ENCODE results near the gene GSTM5.
"Not testable (repeated sequence)": the region's sequence is repeated elsewhere in the genome, so short reads cannot be mapped to it uniquely, and the experiment has no call there.

The GSTM5 gene

GRCh38 chr1:109711593-109712320 is at the start of gene GSTM5:
TSS of gene GSTM5 (plus strand) at chr1:109712251. CDS start at chr1:109712313, 62 bp downstream.
- DNase-seq, result peak in 1 of 2 experiments; percentile 27

GRCh38 chr1:109664671-109665070 is 47.4 kb upstream of the GSTM5 start:
- DNase-seq, result no peak

- DNase-seq, result peak; percentile 93
These were observed 44.5 kb upstream of the GSTM5 start, which contains the start of gene GSTM2 for GRCh38 chr1:109667452-109668122. TSS of gene GSTM2 (plus strand) at chr1:109668057. CDS start at chr1:109668116, 59 bp downstream.

GRCh38 chr1:109668123-109668775 is 43.8 kb upstream of the GSTM5 start:
- DNase-seq, result peak in 1 of 2 experiments; percentile 25

- DNase-seq, result peak in 1 of 2 experiments; percentile 32
These were observed 42.7 kb upstream of the GSTM5 start for GRCh38 chr1:109669246-109669948.

- not testable (repeated sequence) for DNase-seq
These were observed 42.1 kb upstream of the GSTM5 start for GRCh38 chr1:109669949-109670302.

- no peak for DNase-seq
These were observed 41.0 kb upstream of the GSTM5 start for GRCh38 chr1:109671067-109671466.

- DNase-seq, result not testable (repeated sequence)
These were observed 38.2 kb upstream of the GSTM5 start for GRCh38 chr1:109673861-109674260.

- not testable (repeated sequence) for DNase-seq
These were observed 35.2 kb upstream of the GSTM5 start for GRCh38 chr1:109676683-109677381.

GRCh38 chr1:109677459-109677858 is 34.6 kb upstream of the GSTM5 start:
- no peak for DNase-seq

GRCh38 chr1:109678637-109679036 is 33.4 kb upstream of the GSTM5 start:
- not testable (repeated sequence) for DNase-seq

- DNase-seq, result not testable (repeated sequence)
These were observed 27.3 kb upstream of the GSTM5 start for GRCh38 chr1:109684777-109685176.

- not testable (repeated sequence) for DNase-seq
These were observed 26.7 kb upstream of the GSTM5 start for GRCh38 chr1:109685399-109685798.

GRCh38 chr1:109685890-109686289 is 26.2 kb upstream of the GSTM5 start:
- DNase-seq, result not testable (repeated sequence)

- not testable (repeated sequence) for DNase-seq
These were observed 24.9 kb upstream of the GSTM5 start for GRCh38 chr1:109687109-109687508.

- DNase-seq, result peak; percentile 91 to 93
These were observed 24.2 kb upstream of the GSTM5 start, which contains the start of gene GSTM1 for GRCh38 chr1:109687641-109688499. TSS of gene GSTM1 (plus strand) at chr1:109687817. CDS start at chr1:109687874, 57 bp downstream.

- no peak for DNase-seq
These were observed 22.1 kb upstream of the GSTM5 start for GRCh38 chr1:109689844-109690405.

GRCh38 chr1:109691759-109692158 is 20.3 kb upstream of the GSTM5 start:
- DNase-seq, result no peak

GRCh38 chr1:109694400-109694799 is 17.7 kb upstream of the GSTM5 start:
- DNase-seq, result not testable (repeated sequence)

- not testable (repeated sequence) for DNase-seq
These were observed 16.9 kb upstream of the GSTM5 start for GRCh38 chr1:109695138-109695537.

- no peak for DNase-seq
These were observed 15.0 kb upstream of the GSTM5 start for GRCh38 chr1:109697066-109697465.

Measured in activated T-cell treated with anti-CD3 and anti-CD28 coated beads, Interleukin-2, amount 50 U/mL, for 48 hours (primary cell).